Measurements from ENCODE around the gene LIFR.
"Not testable (repeated sequence)": the region's sequence is repeated elsewhere in the genome, so short reads cannot be mapped to it uniquely, and the experiment has no call there.

LIFR gene

GRCh38 chr5:38529955-38530646 lies 26.3 kb downstream of the LIFR start:
- TF ChIP-seq POLR2A (IDR thresholded peaks at IDR 0.05; ENCODE audit: low read depth, low read length), result no peak
- FAIRE-seq, result no peak
- DNase-seq (ENCODE audit: insufficient read length, low spot score), result no peak

- peak; percentile 70 for FAIRE-seq
- TF ChIP-seq POLR2A (IDR thresholded peaks at IDR 0.05; ENCODE audit: low read depth, low read length), result no peak
- DNase-seq (ENCODE audit: insufficient read length, low spot score), result no peak
These were observed 28.2 kb downstream of the LIFR start for GRCh38 chr5:38528162-38528703.

GRCh38 chr5:38527475-38527874 lies 29.0 kb downstream of the LIFR start:
- DNase-seq (ENCODE audit: insufficient read length, low spot score) (no peak), FAIRE-seq (no peak)
- TF ChIP-seq POLR2A (IDR thresholded peaks at IDR 0.05; ENCODE audit: low read depth, low read length), result no peak

GRCh38 chr5:38524022-38524421 lies 32.4 kb downstream of the LIFR start:
- FAIRE-seq (no peak), DNase-seq (ENCODE audit: insufficient read length, low spot score) (no peak)
- TF ChIP-seq POLR2A (IDR thresholded peaks at IDR 0.05; ENCODE audit: low read depth, low read length), result no peak

GRCh38 chr5:38519476-38519875 lies 37.0 kb downstream of the LIFR start:
- DNase-seq (ENCODE audit: insufficient read length, low spot score), result no peak
- no peak for FAIRE-seq
- no peak for TF ChIP-seq POLR2A (IDR thresholded peaks at IDR 0.05; ENCODE audit: low read depth, low read length)

- peak; percentile 69 for FAIRE-seq
- DNase-seq (ENCODE audit: insufficient read length, low spot score), result no peak
- TF ChIP-seq POLR2A (IDR thresholded peaks at IDR 0.05; ENCODE audit: low read depth, low read length), result no peak
These were observed 38.1 kb downstream of the LIFR start for GRCh38 chr5:38518341-38518740.

- FAIRE-seq, result not testable (repeated sequence)
These were observed 39.8 kb downstream of the LIFR start for GRCh38 chr5:38516649-38517048.

GRCh38 chr5:38515646-38516045 lies 40.8 kb downstream of the LIFR start:
- TF ChIP-seq POLR2A (IDR thresholded peaks at IDR 0.05; ENCODE audit: low read depth, low read length), result no peak
- FAIRE-seq (peak; percentile 81), DNase-seq (ENCODE audit: insufficient read length, low spot score) (peak; percentile 13)

More at GRCh38 chr5:38516649-38517048, 39.8 kb downstream of the LIFR start:
- not testable (repeated sequence) for DNase-seq (ENCODE audit: insufficient read length, low spot score)

GRCh38 chr5:38515092-38515491 lies 41.4 kb downstream of the LIFR start:
- DNase-seq (ENCODE audit: insufficient read length, low spot score) (no peak), FAIRE-seq (no peak)
- TF ChIP-seq POLR2A (IDR thresholded peaks at IDR 0.05; ENCODE audit: low read depth, low read length), result no peak

- no peak for TF ChIP-seq POLR2A (IDR thresholded peaks at IDR 0.05; ENCODE audit: low read depth, low read length)
- DNase-seq (ENCODE audit: insufficient read length, low spot score) (peak; percentile 16), FAIRE-seq (peak; percentile 98)
These were observed 47.3 kb downstream of the LIFR start for GRCh38 chr5:38509185-38509584.

- FAIRE-seq (no peak), DNase-seq (ENCODE audit: insufficient read length, low spot score) (no peak)
These were observed 50.1 kb downstream of the LIFR start for GRCh38 chr5:38506302-38506701.

GRCh38 chr5:38500573-38501260 lies 55.7 kb downstream of the LIFR start:
- no peak for TF ChIP-seq POLR2A (IDR thresholded peaks at IDR 0.05; ENCODE audit: low read depth, low read length)
- no peak for DNase-seq (ENCODE audit: insufficient read length, low spot score)
- FAIRE-seq, result peak; percentile 87

More at GRCh38 chr5:38506302-38506701, 50.1 kb downstream of the LIFR start:
- TF ChIP-seq POLR2A (IDR thresholded peaks at IDR 0.05; ENCODE audit: low read depth, low read length), result no peak

GRCh38 chr5:38497946-38498345 lies 58.5 kb downstream of the LIFR start:
- peak; percentile 41 for FAIRE-seq
- no peak for TF ChIP-seq POLR2A (IDR thresholded peaks at IDR 0.05; ENCODE audit: low read depth, low read length)
- DNase-seq (ENCODE audit: insufficient read length, low spot score), result no peak

GRCh38 chr5:38494763-38495162 lies 61.7 kb downstream of the LIFR start:
- TF ChIP-seq POLR2A (IDR thresholded peaks at IDR 0.05; ENCODE audit: low read depth, low read length), result no peak
- FAIRE-seq (no peak), DNase-seq (ENCODE audit: insufficient read length, low spot score) (no peak)

- FAIRE-seq (no peak), DNase-seq (ENCODE audit: insufficient read length, low spot score) (no peak)
- no peak for TF ChIP-seq POLR2A (IDR thresholded peaks at IDR 0.05; ENCODE audit: low read depth, low read length)
These were observed 62.3 kb downstream of the LIFR start for GRCh38 chr5:38494175-38494574.
